H1 (cell line): ENCODE results near the gene RBM26. TPM values are rescaled to one million over a fixed set of nuclear protein-coding genes. Genes with fewer than 3 reads are reported as not detected.

Source experiments
- BRCA1 ChIP-seq: IDR thresholded peaks from 2 replicates; pipeline ENCODE4 v1.6.1; 2012; ENCODE audit warnings: low read depth, low read length, improper control_type of control experiment
- CHD1 ChIP-seq: IDR thresholded peaks from 2 replicates; pipeline ENCODE4 v1.6.1; 2012; ENCODE audit warnings: low read depth, low read length, improper control_type of control experiment
- CHD7 ChIP-seq: fragments of 300-600 bp; sonication (generic); IDR thresholded peaks from 2 replicates; pipeline ENCODE4 v1.7.1; 2012; ENCODE audit warnings: low read length, moderate library complexity, mild to moderate bottlenecking, inconsistent platforms; ENCODE audit not compliant: insufficient replicate concordance
- EGR1 ChIP-seq: IDR thresholded peaks from 2 replicates; pipeline ENCODE4 v1.6.1; 2011; ENCODE audit warnings: low read depth, low read length, borderline replicate concordance
- HDAC2 ChIP-seq, 2 experiments: fragments of 300-600 bp in 1 of 2; sonication (generic) in 1 of 2; IDR thresholded peaks; 2 replicates each; pipeline ENCODE4 v1.6.1; 2011 to 2012; ENCODE audit warnings: low read depth in 2 of 2, low read length in 2 of 2, mild to moderate bottlenecking in 2 of 2, moderate library complexity in 2 of 2, borderline replicate concordance in 1 of 2, inconsistent platforms in 1 of 2
- KDM4A ChIP-seq: IDR thresholded peaks from one replicate; pipeline ENCODE4 v1.7.1; 2012; ENCODE audit warnings: low read depth, mild to moderate bottlenecking, moderate library complexity, low read length, inconsistent platforms; ENCODE audit not compliant: severe bottlenecking
- RBBP5 ChIP-seq: IDR thresholded peaks from 2 replicates; pipeline ENCODE4 v1.7.1; 2012; ENCODE audit warnings: low read depth, mild to moderate bottlenecking, inconsistent platforms, low read length, moderate library complexity, borderline replicate concordance
- TAF1 ChIP-seq: IDR thresholded peaks from 2 replicates; pipeline ENCODE4 v1.6.1; 2011; ENCODE audit warnings: mild to moderate bottlenecking, low read depth, low read length
- TCF12 ChIP-seq: IDR thresholded peaks from 2 replicates; pipeline ENCODE4 v1.6.1; 2011; ENCODE audit warnings: low read depth, mild to moderate bottlenecking, low read length
- polyA plus RNA-seq, 7 experiments: library from polyadenylated mRNA; depleted of rRNA in 3 of 7; stranded (reverse) in 5 of 7; unstranded in 2 of 7; fragments of >200 nt in 5 of 7; fragments of 200-250 nt in 2 of 7; gene quantifications; 1 replicate in 5 of 7; 2 replicates in 1 of 7; 4 replicates in 1 of 7; pipeline versions ENCODE4 v1.2.1 to v1.2.3, GENCODE V29; 2011 to 2013; ENCODE audit warnings: missing spikeins in 2 of 7, mixed read lengths in 2 of 7
- total RNA-seq: library from RNA; stranded (reverse); fragmentation: NEBNext Ultra II Directional; extraction: Animal tissue kit (Norgen Biotek cat#: 25700); gene quantifications from 2 replicates; pipeline ENCODE4 v1.2.1, GENCODE V29; 2021

RBM26 gene
- total and polyA plus RNA-seq, 2 of the 8 experiments (the other 6 are each of a cell fraction or from before 2014, with no cell fraction given): 20.3 to 65.5 TPM

GRCh38 chr13:79373916-79374315, 32.1 kb downstream of the RBM26 start (continued):
- TF ChIP-seq CHD7 (no peak), RBBP5 (no peak), CHD1 (no peak), EGR1 (no peak), TAF1 (no peak), BRCA1 (no peak), HDAC2 (IDR thresholded peaks at IDR 0.05; ENCODE audit: borderline replicate concordance in 1 of 2, low read depth in 2 of 2, low read length in 2 of 2) (no peak), TCF12 (no peak), KDM4A (no peak)
- TF ChIP-seq, all 59 proteins: peak for 0
